Breast epithelium (tissue), 3 donors: ENCODE results near the gene BRPF3.

ENCODE experiments used
- CTCF ChIP-seq, 3 donors: fragments of 450-650 bp; IDR thresholded peaks; one replicate each; pipeline ENCODE4 v1.5.1; 2016 to 2017; ENCODE audit warnings: antibody characterized with exemption in 3 of 3, mild to moderate bottlenecking in 3 of 3, moderate library complexity in 3 of 3
- POLR2AphosphoS5 ChIP-seq, 3 donors: sonication (generic); formaldehyde crosslinking; IDR thresholded peaks; one replicate each; pipeline ENCODE4 v1.6.1; 2017; ENCODE audit warnings: antibody characterized with exemption in 3 of 3

DNA sequence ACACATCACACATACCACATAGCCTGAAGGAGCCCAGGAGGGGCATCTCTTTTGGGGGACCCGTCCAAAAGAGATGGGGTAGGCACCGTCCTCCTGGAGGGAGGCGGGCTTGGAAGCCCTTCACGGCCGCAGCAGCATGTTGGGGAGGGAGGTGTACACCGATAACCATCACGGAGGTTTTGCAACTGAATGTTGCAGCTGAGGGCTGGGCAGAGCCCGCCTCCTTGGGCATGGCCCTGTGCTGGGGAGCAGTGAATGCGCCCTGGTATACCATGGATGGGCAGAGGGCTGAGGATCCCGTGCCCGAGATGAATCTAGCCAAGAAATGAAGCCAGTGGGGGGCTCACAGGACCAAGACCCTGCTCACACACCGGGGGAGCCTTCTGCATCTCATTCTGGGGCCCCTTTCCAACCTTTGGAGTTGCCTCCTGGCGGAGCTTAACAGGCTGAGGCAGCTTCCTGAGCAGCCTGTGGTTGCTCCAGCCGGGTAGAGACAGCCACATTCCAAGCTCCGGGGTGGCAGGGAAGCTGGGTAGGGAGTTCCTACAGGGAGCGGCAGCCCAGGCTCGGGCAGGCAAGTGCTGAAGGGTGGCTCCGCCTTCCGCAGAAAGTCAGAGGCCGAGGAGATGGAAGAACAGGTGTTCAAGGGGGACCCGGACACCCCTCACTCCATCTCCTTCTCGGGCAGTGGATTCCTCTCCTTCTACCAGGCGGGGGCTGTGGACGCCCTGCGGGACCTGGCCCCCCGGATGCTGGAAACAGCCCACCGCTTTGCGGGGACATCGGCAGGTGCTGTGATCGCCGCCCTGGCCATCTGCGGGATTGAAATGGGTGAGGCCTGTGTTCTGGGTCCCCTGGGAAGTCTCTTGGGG, 73.5 kb downstream of the BRPF3 start, which contains the start of gene PNPLA1:
- TF ChIP-seq CTCF (IDR thresholded peaks at IDR 0.05) (no peak), POLR2AphosphoS5 (IDR thresholded peaks at IDR 0.05) (no peak)
